HepG2 (cell line): ENCODE measurements around the gene NIPAL3.

ENCODE experiments used
- ATF1 ChIP-seq: IDR thresholded peaks from 2 replicates; pipeline ENCODE4 v1.6.1; 2016; ENCODE audit warnings: mild to moderate bottlenecking, control low read depth
- HBP1 ChIP-seq: IDR thresholded peaks from 2 replicates; pipeline ENCODE4 v1.6.1; 2016; ENCODE audit warnings: low read depth, control low read depth
- HNF4G ChIP-seq, 2 experiments: sonication (generic) in 1 of 2; formaldehyde crosslinking in 1 of 2; IDR thresholded peaks; 2 replicates each; pipeline versions ENCODE4 v1.4.0 to v1.6.1; 2011 to 2020; ENCODE audit warnings: borderline replicate concordance in 2 of 2, low read depth in 2 of 2, mild to moderate bottlenecking in 2 of 2, low read length in 1 of 2, missing genetic modification reagents in 1 of 2, moderate library complexity in 1 of 2
- NR2F1 ChIP-seq, 2 experiments: fragments of 450-650 bp in 1 of 2; formaldehyde crosslinking in 1 of 2; IDR thresholded peaks; 2 replicates each; pipeline versions ENCODE4 v1.5.0 to v1.6.1; 2016 to 2020; ENCODE audit warnings: mild to moderate bottlenecking in 1 of 2, missing compliant biosample characterization in 1 of 2, missing genetic modification reagents in 1 of 2, moderate library complexity in 1 of 2
- POLR2AphosphoS5 ChIP-seq: IDR thresholded peaks from 2 replicates; pipeline ENCODE4 v1.6.1; 2012; ENCODE audit warnings: low read depth, low read length
- PRDM4 ChIP-seq: sonication (generic); formaldehyde crosslinking; IDR thresholded peaks from 2 replicates; pipeline ENCODE4 v1.9.0; 2021; ENCODE audit warnings: missing genetic modification reagents, borderline replicate concordance
- RELA ChIP-seq: sonication (generic); formaldehyde crosslinking; IDR thresholded peaks from 2 replicates; pipeline ENCODE4 v1.4.0; 2020; ENCODE audit warnings: missing genetic modification reagents
- TRIM22 ChIP-seq: fragments of 450-650 bp; IDR thresholded peaks from 2 replicates; pipeline ENCODE4 v1.6.1; 2017

- no peak for TF ChIP-seq ATF1
- no peak for TF ChIP-seq RELA
- TF ChIP-seq HBP1, result no peak
- no peak for TF ChIP-seq POLR2AphosphoS5
- no peak for TF ChIP-seq NR2F1 (CRISPR knock-in tag; IDR thresholded peaks at IDR 0.05)
- TF ChIP-seq TRIM22, result no peak
- TF ChIP-seq HNF4G (IDR thresholded peaks at IDR 0.05; ENCODE audit: borderline replicate concordance, low read depth, low read length), result no peak
- TF ChIP-seq HNF4G (CRISPR knock-in tag; IDR thresholded peaks at IDR 0.05; ENCODE audit: borderline replicate concordance, low read depth), result no peak
- no peak for TF ChIP-seq PRDM4 (CRISPR knock-in tag)
Measured at GRCh38 chr1:24391882-24392603, 23.6 kb upstream of the NIPAL3 start.
